PC-3 (cell line): ENCODE data around the gene IRF1.

Experiments
- EZH2 ChIP-seq: fragments of 300-600 bp; sonication (generic); IDR thresholded peaks from one replicate; pipeline ENCODE4 v1.6.1; 2017; ENCODE audit warnings: antibody characterized with exemption, mild to moderate bottlenecking, low read length; ENCODE audit not compliant: unreplicated experiment
- TF ChIP-seq, protein P1 (sequence below): fragments of 300-600 bp; sonication (generic); conservative IDR thresholded peaks from 2 replicates; pipeline ENCODE4 v1.5.1; 2017; ENCODE audit warnings: antibody characterized with exemption, low read depth, mild to moderate bottlenecking, low read length

DNA sequence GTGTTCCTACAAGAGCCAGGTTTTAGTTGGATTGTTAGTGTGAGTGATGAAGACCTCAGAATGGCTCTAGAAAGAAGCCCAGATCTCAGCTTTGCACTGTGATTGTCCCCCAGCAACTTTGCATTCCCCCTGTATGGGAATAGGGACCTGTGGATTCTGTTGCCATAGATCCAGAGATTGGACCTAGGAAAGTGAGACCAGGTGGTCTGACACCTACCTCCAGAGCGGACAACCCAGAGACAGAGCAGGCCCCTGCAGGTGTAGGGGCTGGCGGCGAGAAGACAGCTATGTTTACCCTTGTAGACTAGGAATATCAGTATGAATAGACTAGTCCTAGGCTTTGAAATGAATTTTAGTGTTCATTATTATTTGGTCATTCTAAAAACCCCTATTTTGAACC, 53.6 kb downstream of the IRF1 start:
- TF ChIP-seq, protein P1, sequence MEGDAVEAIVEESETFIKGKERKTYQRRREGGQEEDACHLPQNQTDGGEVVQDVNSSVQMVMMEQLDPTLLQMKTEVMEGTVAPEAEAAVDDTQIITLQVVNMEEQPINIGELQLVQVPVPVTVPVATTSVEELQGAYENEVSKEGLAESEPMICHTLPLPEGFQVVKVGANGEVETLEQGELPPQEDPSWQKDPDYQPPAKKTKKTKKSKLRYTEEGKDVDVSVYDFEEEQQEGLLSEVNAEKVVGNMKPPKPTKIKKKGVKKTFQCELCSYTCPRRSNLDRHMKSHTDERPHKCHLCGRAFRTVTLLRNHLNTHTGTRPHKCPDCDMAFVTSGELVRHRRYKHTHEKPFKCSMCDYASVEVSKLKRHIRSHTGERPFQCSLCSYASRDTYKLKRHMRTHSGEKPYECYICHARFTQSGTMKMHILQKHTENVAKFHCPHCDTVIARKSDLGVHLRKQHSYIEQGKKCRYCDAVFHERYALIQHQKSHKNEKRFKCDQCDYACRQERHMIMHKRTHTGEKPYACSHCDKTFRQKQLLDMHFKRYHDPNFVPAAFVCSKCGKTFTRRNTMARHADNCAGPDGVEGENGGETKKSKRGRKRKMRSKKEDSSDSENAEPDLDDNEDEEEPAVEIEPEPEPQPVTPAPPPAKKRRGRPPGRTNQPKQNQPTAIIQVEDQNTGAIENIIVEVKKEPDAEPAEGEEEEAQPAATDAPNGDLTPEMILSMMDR = no peak
- TF ChIP-seq EZH2 = no peak
